GM21717 (cell line): ENCODE results near the gene PCDHGA4.
"Not testable (repeated sequence)": the region's sequence is repeated elsewhere in the genome, so short reads cannot be mapped to it uniquely, and the experiment has no call there.

ENCODE experiments used
- ATAC-seq: cut with Tn5 transposase; IDR thresholded peaks from one replicate; pipeline ENCODE4 v1.9.1; 2021; ENCODE audit warnings: mild to moderate bottlenecking, moderate library complexity; ENCODE audit not compliant: unreplicated experiment

Gene PCDHGA4

DNA sequence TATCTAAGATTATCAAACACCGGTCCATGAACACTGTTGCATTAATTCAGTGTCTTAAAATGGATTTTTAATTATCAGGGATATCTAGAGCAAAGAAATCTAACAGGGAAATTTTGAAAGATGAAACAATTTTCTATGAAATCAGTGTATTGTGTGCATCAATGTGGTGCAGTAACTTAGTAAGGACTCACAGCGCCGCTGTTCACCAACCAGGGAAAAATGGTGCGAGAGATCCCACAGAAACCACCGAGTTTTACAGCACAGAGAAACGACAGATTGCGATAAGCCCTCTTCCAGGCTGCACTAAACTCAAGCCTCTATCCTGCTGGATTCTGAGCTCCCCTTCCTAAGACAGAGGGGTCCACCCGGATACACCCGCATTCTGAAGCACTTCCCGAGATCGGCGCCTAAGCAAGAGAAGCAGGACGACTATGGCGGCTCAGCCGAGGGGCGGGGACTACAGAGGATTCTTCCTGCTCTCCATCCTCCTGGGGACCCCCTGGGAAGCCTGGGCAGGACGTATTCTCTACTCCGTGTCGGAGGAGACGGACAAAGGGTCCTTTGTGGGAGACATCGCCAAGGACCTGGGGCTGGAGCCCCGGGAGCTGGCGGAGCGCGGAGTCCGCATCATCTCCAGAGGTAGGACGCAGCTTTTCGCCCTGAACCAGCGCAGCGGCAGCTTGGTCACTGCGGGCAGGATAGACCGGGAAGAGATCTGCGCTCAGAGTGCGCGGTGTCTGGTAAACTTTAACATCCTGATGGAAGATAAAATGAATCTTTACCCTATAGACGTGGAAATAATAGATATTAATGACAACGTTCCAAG is 27.9 kb downstream of the PCDHGA4 start, which contains the start of gene PCDHGA7:
TSS of gene PCDHGA7 (plus strand) at position 274 of the 826 bp plus-strand sequence. CDS start at position 432, 158 bp downstream.
- no peak for ATAC-seq

DNA sequence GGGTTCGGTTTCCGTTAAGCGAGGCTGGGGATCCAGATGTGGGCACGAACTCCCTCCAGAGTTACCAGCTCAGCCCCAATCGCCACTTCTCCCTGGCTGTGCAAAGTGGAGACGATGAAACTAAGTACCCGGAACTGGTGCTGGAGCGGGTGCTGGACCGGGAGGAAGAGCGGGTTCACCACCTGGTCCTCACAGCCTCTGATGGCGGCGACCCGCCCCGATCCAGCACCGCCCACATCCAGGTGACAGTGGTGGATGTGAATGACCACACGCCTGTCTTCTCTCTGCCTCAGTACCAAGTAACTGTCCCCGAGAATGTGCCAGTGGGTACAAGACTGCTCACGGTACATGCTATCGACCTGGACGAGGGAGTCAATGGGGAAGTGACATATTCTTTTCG is 28.5 kb downstream of the PCDHGA4 start:
- ATAC-seq = no peak

DNA sequence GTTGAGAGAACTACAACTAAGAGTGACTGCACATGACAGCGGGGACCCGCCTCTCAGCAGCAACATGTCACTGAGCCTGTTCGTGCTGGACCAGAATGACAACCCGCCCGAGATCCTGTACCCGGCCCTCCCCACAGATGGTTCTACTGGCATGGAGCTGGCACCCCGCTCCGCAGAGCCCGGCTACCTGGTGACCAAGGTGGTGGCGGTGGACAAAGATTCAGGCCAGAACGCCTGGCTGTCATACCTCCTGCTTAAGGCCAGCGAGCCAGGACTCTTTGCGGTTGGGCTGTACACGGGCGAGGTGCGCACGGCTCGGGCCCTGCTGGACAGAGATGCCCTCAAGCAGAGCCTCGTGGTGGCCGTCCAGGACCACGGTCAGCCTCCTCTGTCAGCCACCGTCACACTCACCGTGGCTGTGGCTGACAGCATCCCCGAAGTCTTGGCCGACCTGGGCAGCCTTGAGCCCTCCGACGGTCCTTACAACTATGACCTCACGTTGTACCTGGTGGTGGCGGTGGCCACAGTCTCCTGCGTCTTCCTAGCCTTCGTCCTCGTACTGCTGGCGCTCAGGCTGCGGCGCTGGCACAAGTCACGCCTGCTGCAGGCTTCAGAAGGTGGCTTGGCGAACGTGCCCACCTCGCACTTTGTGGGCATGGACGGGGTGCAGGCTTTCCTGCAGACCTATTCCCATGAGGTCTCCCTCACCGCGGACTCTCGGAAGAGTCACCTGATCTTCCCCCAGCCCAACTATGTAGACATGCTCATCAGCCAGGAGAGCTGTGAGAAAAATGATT is 29.8 kb downstream of the PCDHGA4 start:
- no peak for ATAC-seq

- ATAC-seq = peak; percentile 91
Observed at GRCh38 chr5:141387557-141388311, 32.9 kb downstream of the PCDHGA4 start, which contains the start of gene PCDHGB4. PCDHGB4 (plus strand) TSS chr5:141387698; CDS start chr5:141387885, 187 bp downstream.

DNA sequence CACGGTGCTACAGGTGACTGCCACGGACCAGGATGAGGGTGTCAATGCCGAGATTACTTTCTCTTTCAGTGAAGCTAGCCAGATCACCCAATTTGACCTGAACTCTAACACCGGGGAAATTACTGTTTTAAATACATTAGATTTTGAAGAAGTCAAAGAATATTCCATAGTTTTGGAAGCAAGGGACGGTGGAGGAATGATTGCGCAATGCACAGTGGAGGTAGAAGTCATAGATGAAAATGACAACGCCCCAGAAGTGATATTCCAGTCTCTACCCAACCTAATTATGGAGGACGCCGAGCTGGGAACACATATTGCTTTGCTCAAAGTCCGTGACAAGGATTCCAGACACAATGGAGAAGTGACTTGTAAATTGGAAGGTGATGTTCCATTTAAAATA is 33.8 kb downstream of the PCDHGA4 start:
- ATAC-seq = no peak

GRCh38 chr5:141389153-141390042 is 34.6 kb downstream of the PCDHGA4 start:
- no peak for ATAC-seq

DNA sequence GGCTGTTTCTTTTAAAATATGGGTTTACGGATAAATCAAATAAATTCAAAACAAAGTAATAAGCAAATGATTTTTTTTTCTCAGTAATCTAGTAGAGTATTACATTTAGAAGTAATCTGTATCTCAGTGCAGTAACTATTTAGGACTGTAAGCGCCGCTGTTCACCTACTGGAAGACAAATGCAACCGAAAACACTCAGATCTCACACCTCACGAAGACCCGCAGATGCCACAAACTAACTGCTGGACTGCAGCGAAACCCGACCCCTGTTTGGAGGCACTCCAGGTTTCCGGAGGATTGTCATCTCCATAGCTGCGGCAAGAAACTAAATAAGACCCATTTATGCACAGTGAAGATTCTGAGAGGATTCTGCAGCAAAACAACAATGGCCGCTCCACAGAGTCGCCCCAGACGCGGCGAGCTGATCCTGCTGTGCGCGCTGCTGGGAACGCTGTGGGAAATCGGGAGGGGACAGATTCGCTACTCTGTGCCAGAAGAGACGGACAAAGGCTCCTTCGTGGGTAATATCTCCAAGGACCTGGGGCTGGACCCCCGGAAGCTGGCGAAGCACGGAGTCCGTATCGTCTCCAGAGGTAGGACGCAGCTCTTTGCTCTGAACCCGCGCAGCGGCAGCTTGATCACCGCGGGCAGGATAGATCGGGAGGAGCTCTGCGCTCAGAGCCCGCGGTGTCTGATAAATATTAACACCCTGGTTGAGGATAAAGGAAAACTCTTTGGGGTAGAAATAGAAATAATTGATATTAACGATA is 37.8 kb downstream of the PCDHGA4 start, which contains the start of gene PCDHGA8:
TSS of gene PCDHGA8 (plus strand) at position 205 of the 770 bp plus-strand sequence. CDS start at position 386, 181 bp downstream.
- no peak for ATAC-seq

GRCh38 chr5:141393267-141393666 is 38.4 kb downstream of the PCDHGA4 start:
- ATAC-seq = no peak

GRCh38 chr5:141394401-141395187 is 39.8 kb downstream of the PCDHGA4 start:
- ATAC-seq = not testable (repeated sequence)

- ATAC-seq = peak; percentile 96
Observed at GRCh38 chr5:141397756-141398551, 43.1 kb downstream of the PCDHGA4 start, which contains the start of gene PCDHGB5. PCDHGB5 (plus strand) TSS chr5:141397947; CDS start chr5:141398128, 181 bp downstream.

DNA sequence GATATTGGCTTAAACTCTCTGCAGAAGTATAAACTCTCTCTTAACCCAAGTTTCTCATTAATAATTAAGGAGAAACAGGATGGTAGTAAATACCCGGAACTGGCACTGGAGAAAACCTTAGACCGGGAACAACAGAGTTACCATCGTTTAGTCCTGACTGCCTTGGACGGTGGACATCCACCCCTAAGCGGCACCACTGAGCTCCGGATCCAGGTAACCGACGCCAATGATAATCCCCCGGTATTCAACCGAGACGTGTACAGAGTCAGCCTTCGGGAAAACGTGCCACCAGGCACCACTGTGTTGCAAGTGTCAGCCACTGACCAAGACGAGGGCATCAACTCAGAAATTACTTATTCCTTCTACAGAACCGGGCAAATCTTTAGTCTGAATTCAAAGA is 43.8 kb downstream of the PCDHGA4 start:
- no peak for ATAC-seq

- no peak for ATAC-seq
Observed at GRCh38 chr5:141399555-141400258, 44.9 kb downstream of the PCDHGA4 start.

DNA sequence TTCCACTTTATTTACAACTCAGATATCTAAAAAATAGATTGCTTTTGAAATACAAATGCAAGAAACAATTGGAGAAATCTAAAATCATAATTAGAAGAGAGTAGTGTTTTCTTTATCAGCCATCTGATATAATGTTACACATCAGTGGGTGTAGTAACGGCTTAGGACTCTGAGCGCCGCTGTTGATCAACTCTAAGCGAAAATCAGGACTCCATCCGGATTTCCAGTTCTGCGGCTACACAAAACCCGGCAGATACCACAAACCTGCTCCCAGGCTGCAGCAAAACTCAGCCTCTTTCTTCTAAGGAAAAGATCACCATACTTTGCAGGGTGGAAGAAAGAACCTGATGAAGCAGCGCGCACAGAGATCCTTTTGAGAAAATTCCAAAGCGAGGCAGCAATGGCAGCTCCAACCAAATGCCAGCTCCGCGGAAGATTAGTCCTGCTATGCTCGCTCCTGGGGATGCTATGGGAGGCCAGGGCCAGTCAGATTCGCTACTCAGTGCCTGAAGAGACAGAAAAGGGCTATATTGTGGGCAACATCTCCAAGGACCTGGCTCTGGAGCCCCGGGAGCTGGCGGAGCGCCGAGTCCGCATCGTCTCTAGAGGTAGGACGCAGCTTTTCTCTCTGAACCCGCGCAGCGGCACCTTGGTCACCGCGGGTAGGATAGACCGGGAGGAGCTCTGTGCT is 47.9 kb downstream of the PCDHGA4 start, which contains the start of gene PCDHGA9:
TSS of gene PCDHGA9 (plus strand) at position 226 of the 691 bp plus-strand sequence. CDS start at position 401, 175 bp downstream.
- ATAC-seq = no peak

DNA sequence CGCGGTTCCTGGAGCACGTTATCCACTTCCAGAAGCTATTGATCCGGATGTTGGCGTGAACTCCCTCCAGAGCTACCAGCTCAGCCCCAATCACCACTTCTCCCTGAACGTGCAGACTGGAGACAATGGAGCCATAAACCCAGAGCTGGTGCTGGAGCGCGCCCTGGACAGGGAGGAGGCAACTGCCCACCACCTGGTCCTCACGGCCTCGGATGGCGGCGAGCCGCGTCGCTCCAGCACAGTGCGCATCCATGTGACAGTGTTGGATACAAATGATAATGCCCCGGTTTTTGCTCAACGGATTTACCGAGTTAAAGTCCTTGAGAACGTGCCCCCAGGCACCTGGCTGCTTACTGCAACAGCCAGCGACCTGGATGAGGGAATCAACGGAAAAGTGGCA is 48.6 kb downstream of the PCDHGA4 start:
- ATAC-seq = no peak
